ENCODE data around the gene TNFAIP8.
A peak's percentile ranks its signal among the peaks of the same experiment; 100 is the strongest.

The TNFAIP8 gene

GRCh38 chr5:119328753-119329602 is 26.8 kb upstream of the TNFAIP8 start:
- FAIRE-seq (no peak), DNase-seq (ENCODE audit: extremely low spot score, insufficient read length, low read depth) (no peak)

- FAIRE-seq (no peak), DNase-seq (ENCODE audit: extremely low spot score, insufficient read length, low read depth) (no peak)
Observed at GRCh38 chr5:119329666-119330065, 26.2 kb upstream of the TNFAIP8 start.

- DNase-seq (ENCODE audit: extremely low spot score, insufficient read length, low read depth) (no peak), FAIRE-seq (no peak)
Observed at GRCh38 chr5:119330367-119331183, 25.2 kb upstream of the TNFAIP8 start.

- FAIRE-seq (no peak), DNase-seq (ENCODE audit: extremely low spot score, insufficient read length, low read depth) (no peak)
Observed at GRCh38 chr5:119331566-119332095, 24.2 kb upstream of the TNFAIP8 start.

GRCh38 chr5:119332208-119332607 is 23.6 kb upstream of the TNFAIP8 start:
- DNase-seq (ENCODE audit: extremely low spot score, insufficient read length, low read depth): no peak
- FAIRE-seq: peak; percentile 70

GRCh38 chr5:119332978-119333401 is 22.8 kb upstream of the TNFAIP8 start:
- DNase-seq (ENCODE audit: extremely low spot score, insufficient read length, low read depth): no peak
- FAIRE-seq: peak; percentile 78

- DNase-seq (ENCODE audit: extremely low spot score, insufficient read length, low read depth): no peak
- peak; percentile 79 for FAIRE-seq
Observed at GRCh38 chr5:119333421-119333851, 22.4 kb upstream of the TNFAIP8 start.

GRCh38 chr5:119335261-119335677 is 20.6 kb upstream of the TNFAIP8 start:
- no peak for DNase-seq (ENCODE audit: extremely low spot score, insufficient read length, low read depth)
- FAIRE-seq: peak; percentile 58

- DNase-seq (ENCODE audit: extremely low spot score, insufficient read length, low read depth): no peak
- FAIRE-seq: peak; percentile 54
Observed at GRCh38 chr5:119336262-119336661, 19.6 kb upstream of the TNFAIP8 start.

- DNase-seq (ENCODE audit: extremely low spot score, insufficient read length, low read depth): no peak
Observed at GRCh38 chr5:119336845-119337580, 18.8 kb upstream of the TNFAIP8 start.

GRCh38 chr5:119338326-119338946 is 17.4 kb upstream of the TNFAIP8 start:
- DNase-seq (ENCODE audit: extremely low spot score, insufficient read length, low read depth) (no peak), FAIRE-seq (peak; percentile 78)

More at GRCh38 chr5:119336845-119337580, 18.8 kb upstream of the TNFAIP8 start:
- peak; percentile 31 for FAIRE-seq

- DNase-seq (ENCODE audit: extremely low spot score, insufficient read length, low read depth) (no peak), FAIRE-seq (peak; percentile 39)
Observed at GRCh38 chr5:119339344-119339743, 16.5 kb upstream of the TNFAIP8 start.

- FAIRE-seq (peak; percentile 69), DNase-seq (ENCODE audit: extremely low spot score, insufficient read length, low read depth) (no peak)
Observed at GRCh38 chr5:119339965-119340364, 15.9 kb upstream of the TNFAIP8 start.

- peak; percentile 99 for FAIRE-seq
- DNase-seq (ENCODE audit: extremely low spot score, insufficient read length, low read depth): peak; percentile 54
Observed at GRCh38 chr5:119340597-119341218, 15.1 kb upstream of the TNFAIP8 start.

GRCh38 chr5:119341452-119342349 is 14.1 kb upstream of the TNFAIP8 start:
- FAIRE-seq (peak; percentile 97), DNase-seq (ENCODE audit: extremely low spot score, insufficient read length, low read depth) (no peak)

GRCh38 chr5:119342406-119342805 is 13.4 kb upstream of the TNFAIP8 start:
- DNase-seq (ENCODE audit: extremely low spot score, insufficient read length, low read depth) (no peak), FAIRE-seq (no peak)

- DNase-seq (ENCODE audit: extremely low spot score, insufficient read length, low read depth): no peak
- peak; percentile 29 for FAIRE-seq
Observed at GRCh38 chr5:119343052-119343451, 12.8 kb upstream of the TNFAIP8 start.

GRCh38 chr5:119343766-119344165 is 12.1 kb upstream of the TNFAIP8 start:
- FAIRE-seq (peak; percentile 87), DNase-seq (ENCODE audit: extremely low spot score, insufficient read length, low read depth) (no peak)
